GM21447 (cell line): ENCODE results near the gene PRKCZ.
"Not testable (repeated sequence)": the region's sequence is repeated elsewhere in the genome, so short reads cannot be mapped to it uniquely, and the experiment has no call there.

Experiments used
- ATAC-seq: cut with Tn5 transposase; IDR thresholded peaks from one replicate; pipeline ENCODE4 v1.9.1; 2021; ENCODE audit not compliant: unreplicated experiment

The PRKCZ gene

DNA sequence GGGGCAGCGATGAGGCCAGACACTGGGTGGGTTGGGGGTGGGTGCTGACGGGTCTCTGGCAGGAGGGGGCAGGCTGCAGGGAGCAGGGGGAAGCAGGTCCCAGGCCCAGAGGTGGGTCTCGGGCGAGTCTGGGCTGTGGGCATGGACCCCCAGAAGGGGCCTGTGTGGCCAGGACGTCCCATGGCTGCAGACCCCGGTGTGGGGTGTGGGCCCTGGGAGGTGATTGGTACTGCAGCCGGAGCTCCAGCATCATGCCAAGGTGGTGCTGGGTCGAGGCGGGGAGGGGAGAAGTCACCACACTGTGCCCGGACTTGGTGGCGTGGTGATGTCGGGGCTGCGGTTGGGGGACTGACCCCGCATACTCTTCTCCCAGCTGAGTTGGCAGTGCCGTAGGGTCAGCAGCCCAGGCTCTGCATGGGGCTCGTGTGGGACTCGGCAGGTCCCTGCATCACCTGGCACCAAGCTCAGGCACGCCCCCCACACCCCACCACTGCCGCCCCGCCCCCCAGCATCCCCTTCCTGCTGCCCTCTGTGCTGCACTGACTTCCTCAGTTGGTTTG is 31.2 kb downstream of the PRKCZ start:
- no peak for ATAC-seq

GRCh38 chr1:2082064-2082463 is 31.9 kb downstream of the PRKCZ start:
- ATAC-seq = no peak

GRCh38 chr1:2083666-2084065 is 33.5 kb downstream of the PRKCZ start:
- no peak for ATAC-seq

DNA sequence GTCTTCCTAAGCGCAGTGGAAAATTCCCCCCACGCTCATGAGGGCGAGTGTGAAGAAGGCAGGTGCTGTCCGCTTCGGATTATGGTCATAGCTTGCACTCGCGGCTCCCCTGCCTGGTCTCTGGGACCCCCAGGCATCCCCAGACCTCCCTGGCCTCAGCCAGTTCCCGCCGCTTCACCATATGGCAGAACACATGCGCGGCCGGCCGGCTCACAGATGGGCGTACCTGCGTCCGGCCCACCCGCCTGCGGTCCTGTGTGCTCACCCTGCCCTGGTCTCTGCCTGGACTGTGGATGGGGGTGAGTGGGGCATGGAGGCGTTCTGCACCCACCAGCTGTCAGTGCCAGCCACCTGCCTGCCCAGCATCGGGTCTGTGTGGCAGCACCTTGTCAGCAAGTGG is 34.1 kb downstream of the PRKCZ start:
- no peak for ATAC-seq

- no peak for ATAC-seq
Measured at GRCh38 chr1:2085080-2085479, 34.9 kb downstream of the PRKCZ start.

- ATAC-seq = no peak
Measured at GRCh38 chr1:2086446-2087078, 36.4 kb downstream of the PRKCZ start.

DNA sequence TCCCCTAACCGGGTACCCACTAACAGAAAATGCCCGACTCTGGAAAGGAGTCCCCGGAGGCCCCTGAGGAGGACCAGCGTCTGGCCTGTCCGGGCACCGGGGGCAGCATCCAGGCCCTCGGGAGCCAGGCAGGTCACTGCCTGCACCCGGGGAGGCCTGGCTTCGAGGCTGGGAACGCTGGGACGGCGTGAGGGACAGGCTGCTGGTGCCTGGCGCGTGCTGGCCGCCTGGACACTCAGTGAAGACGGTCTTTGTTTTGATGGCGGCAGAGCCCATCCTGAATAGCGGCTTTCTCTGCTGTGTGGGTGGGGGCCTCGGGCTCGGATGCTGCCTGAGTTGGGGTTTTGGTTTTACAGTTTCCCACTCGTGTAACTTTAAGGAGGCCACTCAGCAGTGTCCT is 37.6 kb downstream of the PRKCZ start:
- ATAC-seq = no peak

DNA sequence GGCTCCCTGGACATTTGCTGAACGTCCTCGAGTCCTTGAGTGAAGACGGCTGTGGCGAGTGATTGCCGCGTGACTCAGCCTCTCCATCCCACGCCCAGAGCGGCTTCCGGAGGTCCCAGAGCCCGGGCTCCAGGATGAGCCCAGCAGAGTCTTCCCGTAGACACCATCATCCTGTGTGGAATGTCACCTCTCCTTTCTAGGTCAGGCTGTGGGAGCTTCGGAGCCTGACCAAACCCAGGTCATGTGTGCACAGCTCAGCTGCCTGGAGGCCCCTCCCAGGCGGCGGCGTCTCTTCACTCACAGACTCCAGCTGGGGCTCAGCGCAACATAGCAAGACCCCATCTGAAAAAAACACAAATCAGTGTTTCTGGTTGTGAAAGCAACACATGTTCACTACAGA is 38.2 kb downstream of the PRKCZ start:
- no peak for ATAC-seq

DNA sequence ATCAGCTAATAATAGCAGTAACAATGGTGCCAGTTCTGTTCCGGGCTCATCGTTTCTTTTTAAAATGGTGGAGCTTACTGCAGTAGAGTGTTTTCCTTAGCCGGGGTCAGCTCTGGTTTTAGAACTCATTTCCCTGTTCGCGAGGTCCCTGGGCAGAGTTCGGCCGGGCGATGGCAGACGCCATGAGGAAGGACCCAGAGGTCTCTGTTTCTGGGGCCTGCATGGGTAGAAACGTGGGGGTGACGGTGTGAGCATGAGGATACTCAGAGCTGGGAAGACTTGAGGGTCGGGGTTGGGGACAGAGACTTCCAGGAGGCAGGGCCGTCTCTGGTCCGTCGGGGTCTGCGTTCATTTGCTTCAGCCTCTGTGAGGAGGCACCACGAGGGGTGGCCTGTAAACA is 38.8 kb downstream of the PRKCZ start:
- no peak for ATAC-seq

DNA sequence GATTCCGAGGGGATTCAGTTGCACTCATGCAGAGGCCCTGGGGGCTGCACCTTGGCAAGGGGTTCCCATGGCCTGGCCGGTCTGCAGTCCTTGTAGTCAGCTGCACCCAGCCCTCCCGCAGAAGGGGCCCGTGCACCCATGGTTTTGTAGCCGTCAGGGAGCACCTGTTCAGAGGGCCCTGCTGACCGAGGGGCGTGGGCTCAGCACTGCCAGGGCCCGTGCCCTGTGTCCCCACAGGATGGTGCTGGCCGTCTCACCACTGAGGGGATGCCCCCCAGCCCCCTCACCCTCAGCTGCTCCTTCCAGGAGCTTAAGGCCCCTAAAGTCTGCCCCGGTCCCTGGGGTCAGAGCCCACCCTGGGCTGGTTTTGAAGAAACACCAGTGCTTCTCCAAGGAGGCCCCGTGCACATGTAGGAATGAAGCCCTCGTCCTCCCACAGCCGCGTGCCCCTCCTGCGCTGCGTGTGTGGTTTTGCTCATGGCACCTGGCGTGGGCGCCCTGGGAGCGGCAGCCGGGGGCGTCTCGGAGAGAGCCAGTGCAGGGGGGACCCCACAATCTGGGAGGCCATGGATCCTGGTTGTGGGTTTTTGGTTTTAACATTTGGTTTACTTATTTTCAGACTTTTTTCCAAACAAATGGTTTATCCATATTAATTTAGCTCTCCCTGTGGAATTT is 40.1 kb downstream of the PRKCZ start:
- no peak for ATAC-seq

- ATAC-seq = no peak
Measured at GRCh38 chr1:2091611-2092604, 41.7 kb downstream of the PRKCZ start.

- ATAC-seq = no peak
Measured at GRCh38 chr1:2093055-2093454, 42.8 kb downstream of the PRKCZ start.

GRCh38 chr1:2093636-2094035 is 43.4 kb downstream of the PRKCZ start:
- no peak for ATAC-seq

GRCh38 chr1:2094269-2095158 is 44.3 kb downstream of the PRKCZ start:
- ATAC-seq = not testable (repeated sequence)

- no peak for ATAC-seq
Measured at GRCh38 chr1:2095394-2095793, 45.2 kb downstream of the PRKCZ start.

DNA sequence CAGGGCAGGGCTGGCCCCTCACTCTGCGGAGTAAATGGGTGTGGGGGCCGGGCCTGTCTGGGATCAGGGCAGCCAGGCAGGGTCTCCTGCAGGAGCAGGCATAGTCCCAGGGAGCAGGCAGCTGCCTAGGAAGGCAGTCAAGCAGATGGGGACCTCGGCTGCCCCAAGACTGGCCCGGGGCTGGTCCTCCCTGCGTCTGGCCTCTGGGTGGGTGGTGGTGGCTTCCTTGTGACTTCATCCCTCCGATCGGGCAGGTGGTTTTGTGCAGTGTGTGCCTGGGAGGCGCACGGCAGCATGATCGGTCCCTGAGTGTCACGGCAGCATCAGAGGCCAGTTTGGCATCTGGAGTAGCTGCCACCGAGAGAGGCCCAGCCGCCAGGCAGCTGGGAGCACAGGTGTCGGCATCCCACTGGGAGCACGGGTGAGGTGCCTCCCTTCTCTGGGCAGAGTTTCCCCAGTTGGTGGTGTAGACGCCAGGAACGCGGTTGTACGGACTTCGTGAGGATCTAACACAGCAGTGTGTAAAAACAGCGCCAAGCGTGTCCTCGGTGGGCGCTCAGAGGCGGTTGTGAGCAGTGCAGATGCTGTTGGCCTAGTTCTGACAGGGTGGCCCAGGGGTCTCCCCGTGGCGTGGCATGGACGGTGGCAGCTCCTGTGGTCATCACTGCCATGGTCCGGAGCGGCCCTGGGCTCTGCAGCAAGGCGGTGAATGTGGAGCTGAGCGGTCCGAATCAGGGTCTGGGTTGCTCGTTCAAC is 45.9 kb downstream of the PRKCZ start:
- ATAC-seq = no peak

- no peak for ATAC-seq
Measured at GRCh38 chr1:2097386-2098300, 47.4 kb downstream of the PRKCZ start.

GRCh38 chr1:2098301-2098698 is 48.1 kb downstream of the PRKCZ start:
- no peak for ATAC-seq
